ENCODE results near the gene FOXN4.

- TF ChIP-seq CTCF (IDR thresholded peaks at IDR 0.05; ENCODE audit: insufficient read depth, low read length, poor library complexity, severe bottlenecking) (no peak), EZH2phosphoT487 (conservative IDR thresholded peaks at IDR 0.05; ENCODE audit: low read length) (no peak)
Measured at GRCh38 chr12:109252799-109253198, 56.3 kb downstream of the FOXN4 start.
